Neural cell (in vitro differentiated cells): ENCODE measurements around the gene DGKI. TPM values are rescaled to one million over a fixed set of nuclear protein-coding genes. Genes with fewer than 3 reads are reported as not detected.

ENCODE experiments used
- H2AFZ ChIP-seq: fragments of 200-600, 300-800 bp; sonication (generic), shearing (Covaris generic); 2 replicates; pipeline ENCODE4 v1.6.0; 2014; ENCODE audit warnings: low read depth, mild to moderate bottlenecking, antibody characterized with exemption, low read length, moderate library complexity
- H3F3A ChIP-seq: fragments of 200-600 bp; shearing (Covaris generic); 2 replicates; pipeline ENCODE4 v1.6.1; 2016; ENCODE audit warnings: mild to moderate bottlenecking, moderate library complexity, mixed read lengths, antibody characterized with exemption, low read length; ENCODE audit not compliant: insufficient read depth, poor library complexity, severe bottlenecking
- H3K27ac ChIP-seq: fragments of 200-600, 300-800 bp; sonication (generic), shearing (Covaris generic); 2 replicates; pipeline ENCODE4 v1.5.1; 2014; ENCODE audit warnings: mild to moderate bottlenecking, low read length, moderate library complexity
- H3K27me3 ChIP-seq: fragments of 300-800, 200-600 bp; sonication (generic), shearing (Covaris generic); 2 replicates; pipeline ENCODE4 v1.6.0; 2014; ENCODE audit warnings: mild to moderate bottlenecking, low read depth, low read length, moderate library complexity; ENCODE audit not compliant: insufficient read depth
- H3K36me3 ChIP-seq: fragments of 300-800, 200-600 bp; sonication (generic), shearing (Covaris generic); 2 replicates; pipeline ENCODE4 v1.5.1; 2014; ENCODE audit warnings: mild to moderate bottlenecking, antibody characterized with exemption, low read length, moderate library complexity; ENCODE audit not compliant: insufficient read depth
- H3K4me2 ChIP-seq: fragments of 300-800, 200-600 bp; sonication (generic), shearing (Covaris generic); 2 replicates; pipeline ENCODE4 v1.6.0; 2014; ENCODE audit warnings: mild to moderate bottlenecking, low read length
- H3K4me3 ChIP-seq: fragments of 300-800, 200-600 bp; sonication (generic), shearing (Covaris generic); 2 replicates; pipeline ENCODE4 v1.5.1; 2014; ENCODE audit warnings: mild to moderate bottlenecking, low read length, moderate library complexity
- H3K79me2 ChIP-seq: fragments of 200-600 bp; shearing (Covaris generic); replicated peaks from 2 replicates; pipeline ENCODE4 v1.6.0; 2014; ENCODE audit warnings: mild to moderate bottlenecking, low read length, moderate library complexity; ENCODE audit not compliant: insufficient read depth
- H3K9ac ChIP-seq: fragments of 300-800, 200-600 bp; sonication (generic), shearing (Covaris generic); 2 replicates; pipeline ENCODE4 v1.6.1; 2016; ENCODE audit warnings: mild to moderate bottlenecking, low read length, mixed read lengths
- H3K9me2 ChIP-seq: fragments of 200-600 bp; shearing (Covaris generic); 2 replicates; pipeline ENCODE4 v1.6.1; 2016; ENCODE audit warnings: mild to moderate bottlenecking, low read length, mixed read lengths; ENCODE audit not compliant: insufficient read depth
- H3K9me3 ChIP-seq: fragments of 200-600, 300-800 bp; sonication (generic), shearing (Covaris generic); 2 replicates; pipeline ENCODE4 v1.6.1; 2016; ENCODE audit warnings: mild to moderate bottlenecking, mixed run types, low read length, moderate library complexity, mixed read lengths
- H4K20me1 ChIP-seq: fragments of 200-600 bp; shearing (Covaris generic); 2 replicates; pipeline ENCODE4 v1.6.1; 2016; ENCODE audit warnings: mild to moderate bottlenecking, mixed run types; ENCODE audit not compliant: insufficient read depth
- CTCF ChIP-seq: fragments of 450-650 bp; IDR thresholded peaks from 2 replicates; pipeline ENCODE4 v1.5.1; 2014; ENCODE audit warnings: antibody characterized with exemption, mild to moderate bottlenecking, moderate library complexity; ENCODE audit not compliant: poor library complexity, severe bottlenecking
- EP300 ChIP-seq: fragments of 450-650 bp; conservative IDR thresholded peaks from 2 replicates; pipeline ENCODE4 v1.6.1; 2014; ENCODE audit warnings: antibody characterized with exemption, mild to moderate bottlenecking, moderate library complexity; ENCODE audit not compliant: poor library complexity, severe bottlenecking
- EZH2 ChIP-seq: fragments of 200-600, 300-800 bp; shearing (Covaris generic), sonication (generic); IDR thresholded peaks from 2 replicates; pipeline ENCODE4 v1.6.1; 2014; ENCODE audit warnings: antibody characterized with exemption, low read length, borderline replicate concordance, mild to moderate bottlenecking; ENCODE audit not compliant: insufficient read depth, poor library complexity, severe bottlenecking
- MXI1 ChIP-seq: fragments of 450-650 bp; conservative IDR thresholded peaks from 2 replicates; pipeline ENCODE4 v1.6.1; 2014; ENCODE audit warnings: antibody characterized with exemption, mild to moderate bottlenecking; ENCODE audit not compliant: poor library complexity, severe bottlenecking
- POLR2AphosphoS5 ChIP-seq: IDR thresholded peaks from 2 replicates; pipeline ENCODE4 v1.6.1; 2012
- RAD21 ChIP-seq: fragments of 450-650 bp; conservative IDR thresholded peaks from 2 replicates; pipeline ENCODE4 v1.6.1; 2014; ENCODE audit warnings: antibody characterized with exemption, mild to moderate bottlenecking, moderate library complexity
- SMC3 ChIP-seq: fragments of 450-650 bp; conservative IDR thresholded peaks from 2 replicates; pipeline ENCODE4 v1.6.1; 2014; ENCODE audit warnings: antibody characterized with exemption, mild to moderate bottlenecking, moderate library complexity; ENCODE audit not compliant: poor library complexity
- TAF1 ChIP-seq: IDR thresholded peaks from 2 replicates; pipeline ENCODE4 v1.6.1; 2012; ENCODE audit warnings: low read depth
- polyA plus RNA-seq: library from polyadenylated mRNA; depleted of rRNA; stranded (reverse); fragments of >200 nt; gene quantifications from 2 replicates; pipeline ENCODE4 v1.2.3, GENCODE V29; 2014
- TF ChIP-seq, protein P1 (sequence below): IDR thresholded peaks from 2 replicates; pipeline ENCODE4 v1.6.1; 2012; ENCODE audit warnings: borderline replicate concordance

DGKI gene
- polyA plus RNA-seq, 1 donor from 2014 or later, result 15.8 TPM

DNA sequence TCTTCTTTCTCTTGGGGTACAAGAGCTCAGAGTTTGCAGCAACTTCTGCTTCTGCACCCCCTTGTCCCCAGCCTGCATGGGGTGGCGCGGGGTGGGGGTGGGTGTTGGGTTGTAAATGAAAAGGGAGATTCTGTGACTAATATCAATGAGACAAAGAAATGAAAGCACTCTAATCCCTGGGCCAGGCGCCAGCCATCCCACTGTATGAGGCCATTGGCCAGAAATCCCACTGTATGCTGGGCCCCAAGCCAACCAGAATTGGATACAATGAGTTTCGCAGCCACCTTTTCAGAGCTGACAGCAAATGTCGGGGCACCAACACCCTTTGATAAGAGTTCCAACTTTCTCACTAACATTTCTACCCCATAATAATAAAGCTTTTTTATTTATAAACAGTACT, 492.4 kb downstream of the DGKI start:
- no peak overlapping the region for H3K4me3 ChIP-seq
- no peaks in the 10 kb centered on the region for H3K27me3 ChIP-seq
- H3K9ac ChIP-seq, result no peak overlapping the region
- no peaks in the 10 kb centered on the region for H4K20me1 ChIP-seq
- no peaks in the 10 kb centered on the region for H3K36me3 ChIP-seq
- TF ChIP-seq POLR2AphosphoS5, result no peak
- no peak for TF ChIP-seq CTCF
- TF ChIP-seq EZH2, result no peak
- TF ChIP-seq, protein P1, sequence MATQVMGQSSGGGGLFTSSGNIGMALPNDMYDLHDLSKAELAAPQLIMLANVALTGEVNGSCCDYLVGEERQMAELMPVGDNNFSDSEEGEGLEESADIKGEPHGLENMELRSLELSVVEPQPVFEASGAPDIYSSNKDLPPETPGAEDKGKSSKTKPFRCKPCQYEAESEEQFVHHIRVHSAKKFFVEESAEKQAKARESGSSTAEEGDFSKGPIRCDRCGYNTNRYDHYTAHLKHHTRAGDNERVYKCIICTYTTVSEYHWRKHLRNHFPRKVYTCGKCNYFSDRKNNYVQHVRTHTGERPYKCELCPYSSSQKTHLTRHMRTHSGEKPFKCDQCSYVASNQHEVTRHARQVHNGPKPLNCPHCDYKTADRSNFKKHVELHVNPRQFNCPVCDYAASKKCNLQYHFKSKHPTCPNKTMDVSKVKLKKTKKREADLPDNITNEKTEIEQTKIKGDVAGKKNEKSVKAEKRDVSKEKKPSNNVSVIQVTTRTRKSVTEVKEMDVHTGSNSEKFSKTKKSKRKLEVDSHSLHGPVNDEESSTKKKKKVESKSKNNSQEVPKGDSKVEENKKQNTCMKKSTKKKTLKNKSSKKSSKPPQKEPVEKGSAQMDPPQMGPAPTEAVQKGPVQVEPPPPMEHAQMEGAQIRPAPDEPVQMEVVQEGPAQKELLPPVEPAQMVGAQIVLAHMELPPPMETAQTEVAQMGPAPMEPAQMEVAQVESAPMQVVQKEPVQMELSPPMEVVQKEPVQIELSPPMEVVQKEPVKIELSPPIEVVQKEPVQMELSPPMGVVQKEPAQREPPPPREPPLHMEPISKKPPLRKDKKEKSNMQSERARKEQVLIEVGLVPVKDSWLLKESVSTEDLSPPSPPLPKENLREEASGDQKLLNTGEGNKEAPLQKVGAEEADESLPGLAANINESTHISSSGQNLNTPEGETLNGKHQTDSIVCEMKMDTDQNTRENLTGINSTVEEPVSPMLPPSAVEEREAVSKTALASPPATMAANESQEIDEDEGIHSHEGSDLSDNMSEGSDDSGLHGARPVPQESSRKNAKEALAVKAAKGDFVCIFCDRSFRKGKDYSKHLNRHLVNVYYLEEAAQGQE, result no peak
- no peak for TF ChIP-seq TAF1
- TF ChIP-seq MXI1, result no peak
- TF ChIP-seq SMC3, result no peak
- H3K4me2 ChIP-seq, result no peak overlapping the region
- no peaks in the 10 kb centered on the region for H3K79me2 ChIP-seq
- H3K9me3 ChIP-seq, result no peaks in the 10 kb centered on the region
- no peaks in the 10 kb centered on the region for H3K9me2 ChIP-seq
- no peak overlapping the region for H3K27ac ChIP-seq
- no peak overlapping the region for H2AFZ ChIP-seq
- H3F3A ChIP-seq, result no peaks in the 10 kb centered on the region

DNA sequence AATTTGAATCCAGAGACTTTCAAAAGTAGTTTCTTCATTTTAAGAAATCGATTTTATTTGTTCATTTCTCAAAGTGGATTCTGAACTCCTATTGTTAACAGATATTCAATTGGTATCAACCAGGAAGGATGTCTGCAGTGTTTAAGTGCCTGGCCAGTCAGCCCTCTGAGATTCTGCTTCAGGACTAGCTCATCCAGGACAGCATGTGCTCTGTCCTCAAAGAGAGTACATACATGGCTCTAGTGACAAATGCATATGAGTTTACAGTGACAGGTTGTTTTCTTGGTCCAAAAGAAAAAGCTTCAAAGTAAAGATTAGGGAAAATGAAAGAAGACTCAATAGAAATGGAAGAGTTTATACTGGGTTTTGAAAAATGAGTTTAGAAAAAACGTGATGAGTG, 494.8 kb downstream of the DGKI start:
- no peaks in the 10 kb centered on the region for H4K20me1 ChIP-seq
- no peak overlapping the region for H3K4me3 ChIP-seq

More for the DNA sequence above, 494.8 kb downstream of the DGKI start:
- Histone ChIP-seq H3F3A (no peaks in the 10 kb centered on the region), H2AFZ (no peak overlapping the region), H3K79me2 (no peaks in the 10 kb centered on the region), H3K9me3 (no peaks in the 10 kb centered on the region), H3K27me3 (no peaks in the 10 kb centered on the region), H3K4me2 (no peak overlapping the region), H3K27ac (no peak overlapping the region), H3K9ac (no peak overlapping the region), H3K36me3 (no peaks in the 10 kb centered on the region), H3K9me2 (no peaks in the 10 kb centered on the region)
- TF ChIP-seq TAF1 (no peak), EZH2 (no peak), RAD21 (no peak), MXI1 (no peak), SMC3 (no peak), POLR2AphosphoS5 (no peak), CTCF (no peak), EP300 (no peak)
- TF ChIP-seq, protein P1, result no peak
